Measurements from ENCODE around the gene PTCH2.

Gene PTCH2

GRCh38 chr1:44810101-44810761, 32.8 kb downstream of the PTCH2 start:
- TF ChIP-seq CTCF (IDR thresholded peaks at IDR 0.05): no peak

GRCh38 chr1:44808938-44809917, 33.8 kb downstream of the PTCH2 start:
- TF ChIP-seq CTCF (IDR thresholded peaks at IDR 0.05): no peak

- TF ChIP-seq CTCF (IDR thresholded peaks at IDR 0.05): no peak
These were observed 34.8 kb downstream of the PTCH2 start, which contains the start of gene BTBD19 for GRCh38 chr1:44808063-44808937. Gene BTBD19 (plus strand): TSS chr1:44808523. CDS start chr1:44808821, 298 bp downstream.

DNA sequence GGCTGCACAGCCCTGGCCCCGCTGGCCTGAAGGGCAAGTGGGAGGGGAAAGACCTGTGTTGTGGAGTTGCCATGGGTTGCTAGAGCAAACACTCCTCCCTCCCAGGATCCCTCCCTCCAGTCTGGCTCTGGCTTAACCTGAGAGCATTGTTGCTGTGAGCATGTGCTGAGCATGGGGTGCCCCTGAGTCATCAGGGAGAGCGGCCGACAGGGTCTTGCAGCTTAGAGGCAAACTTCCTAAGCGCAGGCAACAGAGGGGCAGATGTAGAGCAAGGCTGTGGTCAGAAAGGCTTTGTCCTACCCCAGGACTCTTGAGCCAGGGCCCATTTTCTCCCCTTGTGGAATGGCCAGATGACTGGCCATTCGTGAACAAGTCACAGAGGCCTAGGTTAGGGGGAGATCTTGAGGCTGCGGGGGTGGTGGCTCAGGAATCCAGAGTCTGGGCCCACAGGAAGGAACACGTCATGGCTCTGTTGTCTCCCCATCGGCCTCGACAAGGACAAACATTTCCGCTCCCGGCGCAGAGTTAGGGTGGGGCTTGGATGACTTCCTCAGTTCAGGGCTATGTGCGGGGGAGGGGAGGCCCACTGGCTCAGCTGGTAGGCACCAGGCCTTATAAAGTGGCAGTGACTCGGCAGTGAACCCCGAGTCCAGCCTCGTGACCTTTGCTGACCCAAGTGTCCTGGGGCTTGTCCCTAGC, 35.5 kb downstream of the PTCH2 start:
- no peak for TF ChIP-seq CTCF (IDR thresholded peaks at IDR 0.05)

DNA sequence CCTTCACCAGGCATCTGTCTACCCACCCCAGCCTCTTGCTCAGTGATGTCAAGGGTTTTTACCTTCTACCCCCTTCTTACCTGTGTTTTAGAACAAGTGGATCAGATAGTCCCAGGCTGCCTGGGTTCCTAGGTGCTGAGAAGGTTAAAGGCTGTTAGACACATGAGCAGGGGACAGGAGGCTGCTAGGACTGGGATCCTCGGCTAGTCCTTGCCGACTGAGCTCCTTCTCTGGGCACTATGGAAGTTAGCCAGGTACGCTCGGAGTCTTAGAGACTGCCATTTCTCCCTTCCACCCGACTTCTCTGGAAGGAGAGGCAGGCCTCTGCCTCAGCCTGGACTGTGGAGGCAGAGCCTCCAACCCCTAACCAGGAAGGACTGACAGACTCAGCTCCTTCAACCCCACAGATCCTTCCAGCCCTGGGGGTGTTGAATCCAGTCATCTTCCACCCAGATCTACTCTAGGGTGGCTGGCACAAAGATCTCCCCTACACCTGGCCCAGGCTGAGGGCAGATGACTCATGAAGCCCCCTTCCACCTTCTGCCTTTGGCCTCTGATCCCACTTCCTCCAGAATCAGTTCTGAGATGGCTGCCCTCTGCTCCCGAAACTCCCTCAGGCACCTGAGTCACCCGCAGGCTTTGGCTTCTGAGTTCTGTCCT, 36.2 kb downstream of the PTCH2 start, which contains the start of gene DYNLT4:
Gene DYNLT4 (minus strand): TSS at position 648 of the 660 bp plus-strand sequence. CDS start 683 bp downstream, outside the sequence.
- no peak for TF ChIP-seq CTCF (IDR thresholded peaks at IDR 0.05)

DNA sequence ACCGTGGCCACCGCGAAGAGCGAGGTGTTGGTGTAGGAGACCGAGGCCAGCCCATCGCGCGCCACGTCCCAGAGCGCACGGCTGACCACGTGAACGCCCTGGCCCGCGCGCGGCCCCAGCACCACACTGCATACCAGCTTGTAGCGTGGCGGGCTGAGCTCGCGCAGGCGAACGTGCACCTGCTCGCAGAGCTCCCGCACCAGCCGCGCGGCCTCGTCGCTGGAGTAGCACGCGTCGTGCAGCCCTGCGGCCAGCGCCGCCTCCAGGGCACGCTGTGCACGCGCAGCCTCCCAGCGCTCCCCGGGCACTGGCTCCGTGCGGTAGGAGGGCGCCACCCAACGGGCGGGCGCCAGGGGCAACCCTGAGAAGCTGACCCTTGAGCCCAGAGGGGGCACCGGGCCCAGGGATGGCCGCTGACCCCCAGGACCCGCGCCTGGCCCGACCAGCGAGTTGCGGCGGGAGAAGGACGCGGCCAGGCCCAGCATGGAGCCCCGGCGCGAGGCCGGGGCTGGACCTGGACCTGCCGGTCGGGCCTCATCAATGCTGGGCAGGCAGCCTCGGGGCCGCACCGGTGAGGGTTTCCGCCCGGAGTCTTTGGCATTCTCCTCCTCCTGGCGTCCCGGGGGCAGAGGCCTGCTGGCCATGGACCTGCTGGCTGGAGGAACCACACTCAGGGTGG, 36.9 kb downstream of the PTCH2 start:
- no peak for TF ChIP-seq CTCF (IDR thresholded peaks at IDR 0.05)
